Mucosa of descending colon (tissue), 3 donors: Measurements from ENCODE around the gene RPRD1B. TPM values are rescaled to one million over a fixed set of nuclear protein-coding genes. Genes with fewer than 3 reads are reported as not detected.

ENCODE experiments used
- ATAC-seq: fragments of 200-7000 bp; cut with Tn5 transposase; one replicate; pipeline ENCODE4 v1.9.1; 2020; ENCODE audit warnings: mild to moderate bottlenecking, moderate library complexity
- DNase-seq, 3 donors: peaks; one replicate each; pipeline ENCODE4 v3.0.0-alpha.2; 2020
- H3K36me3 ChIP-seq: fragments of 200-600 bp; one replicate; pipeline ENCODE4 v1.8.0; 2021; ENCODE audit warnings: low read depth, mild to moderate bottlenecking
- H3K4me1 ChIP-seq: fragments of 200-600 bp; one replicate; pipeline ENCODE4 v1.8.0; 2021; ENCODE audit warnings: low read depth, mild to moderate bottlenecking
- H3K4me3 ChIP-seq: fragments of 200-600 bp; one replicate; pipeline ENCODE4 v1.8.0; 2021; ENCODE audit warnings: mild to moderate bottlenecking
- H3K9me3 ChIP-seq: fragments of 200-600 bp; one replicate; pipeline ENCODE4 v1.8.0; 2021; ENCODE audit warnings: mild to moderate bottlenecking
- intact Hi-C, 2 donors: fragments of 100-400 bp; cut with DNase I in 1 of 2; cut with micrococcal nuclease in 1 of 2; formaldehyde crosslinking; loops; one replicate each; pipeline versions ENCODE4 v1.11.0 to v1.11.1; 2022; cut with DNase I, micrococcal nuclease
- long read RNA-seq, 2 donors: library from polyadenylated mRNA; unstranded; transcript quantifications; one replicate each; pipeline ENCODE4 v2.0.0, GENCODE V29; 2019 to 2021
- total RNA-seq, 3 donors: library from RNA; stranded (reverse); fragmentation: NEBNext Ultra II Directional in 2 of 3; extraction: Animal tissue kit (Norgen Biotek cat#: 25700) in 2 of 3; gene quantifications; one replicate each; pipeline versions ENCODE4 v1.2.1 to v1.2.4, GENCODE V29; 2021 to 2023
- TF ChIP-seq, protein P1 (sequence below): fragments of 200-600 bp; IDR thresholded peaks from one replicate; pipeline ENCODE4 v1.8.0; 2022; ENCODE audit warnings: antibody characterized with exemption, mild to moderate bottlenecking
- donor health status: DM: no; HTN: no; CAD: no; lungs with moderate emphysema.
- donor health status: DM: no; HTN: no; CAD: no.
- donor health status: DM: no; HTN: yes; CAD: no.

RPRD1B gene, protein sequence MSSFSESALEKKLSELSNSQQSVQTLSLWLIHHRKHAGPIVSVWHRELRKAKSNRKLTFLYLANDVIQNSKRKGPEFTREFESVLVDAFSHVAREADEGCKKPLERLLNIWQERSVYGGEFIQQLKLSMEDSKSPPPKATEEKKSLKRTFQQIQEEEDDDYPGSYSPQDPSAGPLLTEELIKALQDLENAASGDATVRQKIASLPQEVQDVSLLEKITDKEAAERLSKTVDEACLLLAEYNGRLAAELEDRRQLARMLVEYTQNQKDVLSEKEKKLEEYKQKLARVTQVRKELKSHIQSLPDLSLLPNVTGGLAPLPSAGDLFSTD
- total RNA-seq, result 10 to 100 TPM; 28.2 to 36.3 (median 32.9) TPM
- long read RNA-seq, donor 1, transcript RPRD1B-201 (7 exons, 3,874 nt), result major isoform, 14 of 22 reads
- long read RNA-seq, donor 1, partial matches to known transcripts, result 0 of 22 reads
- long read RNA-seq, donor 1, other reads (novel, unspliced or antisense), result 8 of 22 reads
- long read RNA-seq, donor 2, partial matches to known transcripts, result 0 of 8 reads
- long read RNA-seq, donor 2, other reads (novel, unspliced or antisense), result 3 of 8 reads

DNA sequence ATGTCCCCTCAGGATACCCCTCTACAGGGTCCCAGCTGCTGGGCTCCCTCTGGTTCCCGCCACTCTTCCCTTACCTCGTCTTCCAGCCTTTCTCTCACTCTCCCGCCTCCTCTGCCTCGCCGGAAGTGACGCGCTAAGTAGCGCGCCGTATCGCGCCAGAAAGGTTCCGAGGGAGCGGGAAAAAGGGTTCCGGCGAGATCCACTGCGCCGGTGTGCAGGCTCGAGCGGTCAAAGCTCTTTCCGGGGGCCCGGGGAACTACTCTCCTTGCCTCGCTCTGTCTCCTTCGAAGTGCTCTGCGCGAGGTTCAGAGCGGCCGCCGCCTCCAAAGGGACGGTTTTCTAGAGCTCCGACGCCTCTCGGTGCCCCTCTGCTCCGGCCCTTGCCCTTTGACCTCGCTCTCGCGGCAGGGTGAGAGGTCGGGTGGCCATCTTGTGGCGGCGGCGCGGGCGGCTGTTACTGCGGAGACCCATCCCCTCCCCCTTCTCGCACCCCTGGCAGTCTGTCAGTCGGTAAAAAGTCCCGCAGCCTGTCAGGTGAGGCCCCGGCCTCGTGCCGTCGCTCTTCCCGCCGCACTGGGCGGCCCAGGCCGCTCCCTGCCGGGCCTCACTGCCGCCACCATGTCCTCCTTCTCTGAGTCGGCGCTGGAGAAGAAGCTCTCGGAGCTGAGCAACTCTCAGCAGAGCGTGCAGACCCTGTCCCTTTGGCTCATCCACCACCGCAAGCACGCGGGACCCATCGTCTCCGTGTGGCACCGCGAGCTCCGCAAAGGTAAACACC lies at the start of gene RPRD1B, which contains the start of gene TTI1:
Gene RPRD1B, plus strand, starts transcription at position 417 of the 778 bp plus-strand sequence. Its CDS starts 202 bp downstream, at position 619.
Gene TTI1, minus strand, starts transcription at position 127 of the 778 bp plus-strand sequence. CDS start 19,640 bp downstream, outside the sequence.
- intact Hi-C loops, result no loop called here
- ATAC-seq (peak; percentile 98), DNase-seq (peak; percentile 92 to 93 (median 93))
- Histone ChIP-seq H3K9me3 (no peaks in the 10 kb centered on the region), H3K4me1 (peaks cover 27% of the 10 kb centered on the region), H3K4me3 (peak within 1 kb of the TSS; percentile 86), H3K36me3 (no peaks in the 10 kb centered on the region)
- TF ChIP-seq, protein P1, sequence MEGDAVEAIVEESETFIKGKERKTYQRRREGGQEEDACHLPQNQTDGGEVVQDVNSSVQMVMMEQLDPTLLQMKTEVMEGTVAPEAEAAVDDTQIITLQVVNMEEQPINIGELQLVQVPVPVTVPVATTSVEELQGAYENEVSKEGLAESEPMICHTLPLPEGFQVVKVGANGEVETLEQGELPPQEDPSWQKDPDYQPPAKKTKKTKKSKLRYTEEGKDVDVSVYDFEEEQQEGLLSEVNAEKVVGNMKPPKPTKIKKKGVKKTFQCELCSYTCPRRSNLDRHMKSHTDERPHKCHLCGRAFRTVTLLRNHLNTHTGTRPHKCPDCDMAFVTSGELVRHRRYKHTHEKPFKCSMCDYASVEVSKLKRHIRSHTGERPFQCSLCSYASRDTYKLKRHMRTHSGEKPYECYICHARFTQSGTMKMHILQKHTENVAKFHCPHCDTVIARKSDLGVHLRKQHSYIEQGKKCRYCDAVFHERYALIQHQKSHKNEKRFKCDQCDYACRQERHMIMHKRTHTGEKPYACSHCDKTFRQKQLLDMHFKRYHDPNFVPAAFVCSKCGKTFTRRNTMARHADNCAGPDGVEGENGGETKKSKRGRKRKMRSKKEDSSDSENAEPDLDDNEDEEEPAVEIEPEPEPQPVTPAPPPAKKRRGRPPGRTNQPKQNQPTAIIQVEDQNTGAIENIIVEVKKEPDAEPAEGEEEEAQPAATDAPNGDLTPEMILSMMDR, result no peak

DNA sequence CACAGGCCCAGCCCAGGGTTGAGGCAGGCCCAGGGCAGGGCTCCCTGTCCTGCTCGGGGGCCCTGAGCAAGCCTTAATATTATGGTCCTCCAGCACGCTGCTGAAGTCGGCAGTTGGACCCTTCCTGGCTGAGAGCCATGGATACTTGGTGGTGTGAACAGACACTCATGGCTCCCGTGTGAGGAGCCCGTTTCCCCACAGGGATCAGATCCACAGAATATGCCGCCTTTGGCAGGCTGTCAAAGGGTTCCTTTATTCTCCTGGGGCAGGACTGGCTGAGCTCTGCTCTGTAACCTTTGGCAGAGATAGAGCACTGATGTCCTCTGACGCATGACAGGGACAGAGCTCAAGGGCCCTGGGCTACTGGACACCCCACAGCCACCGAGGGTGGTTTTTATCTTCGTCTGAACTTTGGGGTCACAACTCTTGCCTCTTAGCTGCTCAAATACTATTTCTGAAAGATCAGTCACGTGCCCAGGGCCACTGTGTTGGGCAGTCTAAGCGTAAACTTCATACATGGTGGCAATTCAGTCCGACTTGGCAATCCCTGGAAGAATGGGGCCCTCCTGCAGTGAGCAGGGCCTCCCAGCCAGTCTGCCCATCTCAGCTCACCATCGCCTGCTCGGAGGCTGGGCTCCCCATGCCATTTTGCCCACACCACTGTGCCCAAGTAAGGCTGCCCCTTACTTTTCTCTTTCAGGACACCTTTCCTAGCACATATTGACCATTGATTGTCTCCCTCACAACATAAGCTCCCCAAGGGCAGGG lies 49.3 kb upstream of the RPRD1B start:
- no peaks in the 10 kb centered on the region for H3K4me1 ChIP-seq
- no peak for ATAC-seq
- intact Hi-C loops, result no loop called here
- TF ChIP-seq, protein P1, result no peak
- DNase-seq, result no peak
- no peak overlapping the region for H3K4me3 ChIP-seq
- no peaks in the 10 kb centered on the region for H3K36me3 ChIP-seq
- H3K9me3 ChIP-seq, result no peaks in the 10 kb centered on the region

DNA sequence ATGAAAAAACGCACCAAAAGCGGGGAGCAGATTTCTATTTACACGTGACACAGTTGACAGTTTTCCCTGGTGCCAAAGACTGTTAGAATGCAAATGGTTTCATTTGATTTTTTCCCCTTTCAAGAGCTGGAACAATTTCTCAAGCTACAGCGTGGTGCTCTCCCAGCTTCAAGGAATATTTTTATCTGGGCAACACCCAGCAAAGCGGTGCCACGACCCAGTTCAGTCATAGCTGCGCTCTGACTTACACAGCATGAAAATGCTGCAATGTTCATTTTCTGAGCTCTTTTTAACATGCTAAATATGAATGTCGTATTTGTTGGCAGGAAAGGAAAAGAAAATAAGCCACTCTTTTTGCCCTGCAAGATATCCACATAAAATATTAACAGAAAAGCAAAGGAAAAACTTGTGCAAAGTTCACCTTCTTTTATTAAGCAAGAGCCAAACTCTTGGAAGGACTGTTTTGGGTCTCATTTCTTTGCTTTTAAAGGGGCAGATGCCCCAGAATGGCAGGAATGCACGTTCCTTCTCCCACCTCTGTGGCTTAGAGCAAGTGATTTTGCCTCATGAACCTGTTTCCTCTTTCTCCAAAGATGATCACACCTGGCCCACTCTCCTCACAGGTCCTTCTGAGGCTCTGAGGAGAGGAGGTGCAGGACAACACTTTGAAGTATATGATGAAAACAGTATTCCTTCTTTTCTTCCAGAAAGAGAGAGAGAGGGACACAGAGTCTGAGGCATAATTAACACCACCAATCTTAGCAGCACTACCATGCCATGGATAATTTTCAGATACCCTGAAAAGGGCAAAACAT lies 47.3 kb upstream of the RPRD1B start:
- Histone ChIP-seq H3K4me1 (peaks cover 15% of the 10 kb centered on the region), H3K9me3 (no peaks in the 10 kb centered on the region), H3K4me3 (no peak overlapping the region), H3K36me3 (no peaks in the 10 kb centered on the region)
- no peak for DNase-seq
- intact Hi-C loops, result no loop called here
- TF ChIP-seq, protein P1, result no peak
- no peak for ATAC-seq

DNA sequence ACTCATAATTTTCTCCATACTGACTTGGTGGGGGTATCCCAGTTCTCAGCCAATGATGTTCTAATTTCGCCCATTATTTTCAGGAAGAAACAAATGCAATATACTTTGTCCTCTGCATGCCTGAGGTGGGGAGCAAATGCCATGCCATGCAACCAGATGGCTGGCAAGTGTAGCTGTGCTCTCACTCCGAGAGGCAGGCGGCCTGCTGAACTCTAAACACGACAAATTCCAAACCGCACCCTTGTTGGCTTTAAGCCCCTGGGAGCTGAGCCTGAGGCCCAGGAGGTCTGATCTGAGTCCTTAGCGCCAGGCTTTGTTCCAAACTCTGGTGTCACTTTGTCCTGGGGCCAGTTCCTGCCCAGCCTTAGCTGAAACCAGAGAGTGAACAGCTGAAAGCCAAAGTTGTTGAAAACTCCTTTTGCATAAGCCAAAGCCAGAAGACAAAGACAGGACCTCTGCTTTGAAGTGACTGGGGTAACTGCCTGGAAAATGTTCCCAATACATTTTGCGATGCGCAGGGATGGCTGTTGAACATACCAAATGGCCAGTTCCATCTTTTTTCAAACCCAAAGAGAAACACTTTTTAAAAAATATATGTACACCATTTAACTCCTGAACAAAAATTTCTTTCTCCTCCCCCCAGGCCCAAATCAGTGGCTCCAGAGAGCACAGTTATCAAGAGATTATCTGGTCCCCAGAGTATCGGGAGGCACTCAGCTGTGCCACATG lies 46.5 kb upstream of the RPRD1B start:
- ATAC-seq (peak; percentile 44), DNase-seq (peak in 2 of 3 donors; percentile 42 to 52)
- peaks cover 17% of the 10 kb centered on the region for H3K4me1 ChIP-seq
- H3K36me3 ChIP-seq, result no peaks in the 10 kb centered on the region
- TF ChIP-seq, protein P1, result no peak
- intact Hi-C loops, result no loop called here
- H3K9me3 ChIP-seq, result no peaks in the 10 kb centered on the region
- H3K4me3 ChIP-seq, result no peak overlapping the region
